ENCODE results near the gene SYP.

- TF ChIP-seq CTCF (conservative IDR thresholded peaks at IDR 0.05) = no peak
- TF ChIP-seq EZH2 (IDR thresholded peaks at IDR 0.05; ENCODE audit: low read depth) = no peak
These were observed 28.2 kb downstream of the SYP start, which contains the start of gene PLP2 for GRCh38 chrX:49171752-49172279.
